Hematopoietic multipotent progenitor cell treated with erythropoietin and hydrocortisone succinate and interleukin-3 and kit ligand, for 4 days (in vitro differentiated cells): ENCODE measurements around the gene RTN4RL1.

Source experiments
- DNase-seq: peaks from one replicate; pipeline ENCODE4 v3.0.0-alpha.2; 2015

Gene RTN4RL1

GRCh38 chr17:2043785-2044184 lies 18.7 kb upstream of the RTN4RL1 start:
- DNase-seq: no peak

GRCh38 chr17:2042933-2043332 lies 17.8 kb upstream of the RTN4RL1 start:
- no peak for DNase-seq

GRCh38 chr17:2042390-2042847 lies 17.3 kb upstream of the RTN4RL1 start:
- peak; percentile 70 for DNase-seq

- peak; percentile 98 for DNase-seq
Observed at GRCh38 chr17:2041561-2042389, 16.6 kb upstream of the RTN4RL1 start, which contains the start of gene OVCA2. TSS of gene OVCA2 (plus strand) at chr17:2042022. CDS start at chr17:2042048, 26 bp downstream.

GRCh38 chr17:2040942-2041560 lies 15.9 kb upstream of the RTN4RL1 start:
- DNase-seq: no peak

- DNase-seq: no peak
Observed at GRCh38 chr17:2040219-2040827, 15.2 kb upstream of the RTN4RL1 start.

- DNase-seq: no peak
Observed at GRCh38 chr17:2037155-2037554, 12.0 kb upstream of the RTN4RL1 start.

GRCh38 chr17:2035541-2036488 lies 10.7 kb upstream of the RTN4RL1 start:
- no peak for DNase-seq

GRCh38 chr17:2034806-2035540 lies 9.8 kb upstream of the RTN4RL1 start:
- no peak for DNase-seq

- no peak for DNase-seq
Observed at GRCh38 chr17:2034157-2034556, 9.0 kb upstream of the RTN4RL1 start.

GRCh38 chr17:2033153-2033552 lies 8.0 kb upstream of the RTN4RL1 start:
- DNase-seq: no peak

GRCh38 chr17:2030779-2031163 lies 5.6 kb upstream of the RTN4RL1 start:
- no peak for DNase-seq

GRCh38 chr17:2029911-2030778 lies 5.0 kb upstream of the RTN4RL1 start, which contains the start of gene DPH1:
TSS of gene DPH1 (plus strand) at chr17:2030153. CDS start at chr17:2030170, 17 bp downstream.
- peak; percentile 96 for DNase-seq

GRCh38 chr17:2028737-2029136 lies 3.6 kb upstream of the RTN4RL1 start:
- DNase-seq: peak; percentile 51

- no peak for DNase-seq
Observed at GRCh38 chr17:2028234-2028614, 3.1 kb upstream of the RTN4RL1 start.

- peak; percentile 46 for DNase-seq
Observed at GRCh38 chr17:2027528-2028233, 2.5 kb upstream of the RTN4RL1 start.

- peak; percentile 73 for DNase-seq
Observed at GRCh38 chr17:2025622-2026309, 632 bp upstream of the RTN4RL1 start.

GRCh38 chr17:2024572-2025219 lies 438 bp downstream of the RTN4RL1 start:
- DNase-seq: no peak
